Measurements from ENCODE around the gene LSM12.
"Not testable (repeated sequence)": the region's sequence is repeated elsewhere in the genome, so short reads cannot be mapped to it uniquely, and the experiment has no call there.

LSM12 gene

GRCh38 chr17:44105941-44106340 is 39.5 kb upstream of the LSM12 start:
- TF ChIP-seq ZNF274 (IDR thresholded peaks at IDR 0.05; ENCODE audit: low read depth, low read length): no peak

GRCh38 chr17:44105483-44105882 is 39.0 kb upstream of the LSM12 start:
- no peak overlapping the region for H3K4me3 ChIP-seq (ENCODE audit: low read length)
- no peak for TF ChIP-seq ZNF274 (IDR thresholded peaks at IDR 0.05; ENCODE audit: low read depth, low read length)

More at GRCh38 chr17:44105941-44106340, 39.5 kb upstream of the LSM12 start:
- no peak overlapping the region for H3K4me3 ChIP-seq (ENCODE audit: low read length)

DNA sequence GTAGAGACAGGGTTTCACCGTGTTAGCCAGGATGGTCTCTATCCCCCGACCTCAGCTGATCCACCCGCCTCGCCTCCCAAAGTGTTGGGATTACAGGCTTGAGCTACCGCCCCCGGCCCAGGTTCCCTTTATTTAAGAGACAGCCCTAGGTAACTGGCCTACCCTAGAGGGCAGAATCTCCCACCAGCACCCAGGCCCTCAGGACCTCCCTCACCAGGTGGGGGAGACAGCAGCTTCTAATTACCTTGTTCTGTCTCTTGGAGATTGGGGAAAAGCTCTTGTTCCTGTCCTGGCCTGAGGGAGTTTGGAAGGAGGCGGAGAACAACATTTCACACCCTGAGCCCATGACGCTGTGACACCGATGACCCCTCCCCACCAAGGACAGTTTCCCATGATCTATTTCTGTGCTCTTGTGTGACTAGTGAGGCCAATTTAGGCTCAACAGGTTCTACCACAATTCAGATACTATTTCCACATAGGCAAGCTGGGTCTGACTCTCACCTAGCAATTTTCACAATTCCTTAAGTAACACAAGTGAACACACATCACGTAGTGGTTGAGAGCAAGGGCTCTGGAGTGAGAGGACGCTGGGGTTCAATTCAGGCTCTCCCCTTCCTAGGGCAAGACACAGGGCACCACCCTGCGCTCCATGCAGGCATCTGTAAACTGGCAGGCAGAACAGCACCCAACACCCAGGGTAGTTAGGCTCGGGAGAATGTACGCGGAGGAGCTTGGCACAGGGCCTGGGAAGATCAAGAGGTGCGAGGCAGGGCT is 36.6 kb upstream of the LSM12 start:
- no peak for TF ChIP-seq ZNF274 (IDR thresholded peaks at IDR 0.05; ENCODE audit: low read depth, low read length)

DNA sequence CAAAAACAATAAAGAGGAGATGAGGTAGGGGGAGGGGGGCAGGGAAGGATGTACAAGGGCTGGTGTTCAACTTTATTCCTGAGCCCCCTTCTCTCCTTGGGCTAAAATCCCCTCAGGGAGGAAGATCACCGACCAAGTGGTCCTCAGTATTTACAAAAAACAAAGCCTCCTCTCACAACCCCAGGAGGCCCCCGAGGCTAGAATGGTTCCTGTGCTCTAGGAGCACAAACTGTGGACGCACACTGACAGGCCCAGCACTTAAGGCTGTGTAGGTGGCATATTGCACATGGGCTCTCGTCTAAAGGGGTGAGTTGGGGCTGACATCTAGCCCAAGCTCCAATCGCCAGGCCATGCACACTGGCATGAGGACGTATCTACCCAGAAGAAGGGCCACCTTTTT is 35.4 kb upstream of the LSM12 start:
- H3K4me3 ChIP-seq (ENCODE audit: low read length): not testable (repeated sequence)

More for the DNA sequence above, 36.6 kb upstream of the LSM12 start:
- no peak overlapping the region for H3K4me3 ChIP-seq (ENCODE audit: low read length)

DNA sequence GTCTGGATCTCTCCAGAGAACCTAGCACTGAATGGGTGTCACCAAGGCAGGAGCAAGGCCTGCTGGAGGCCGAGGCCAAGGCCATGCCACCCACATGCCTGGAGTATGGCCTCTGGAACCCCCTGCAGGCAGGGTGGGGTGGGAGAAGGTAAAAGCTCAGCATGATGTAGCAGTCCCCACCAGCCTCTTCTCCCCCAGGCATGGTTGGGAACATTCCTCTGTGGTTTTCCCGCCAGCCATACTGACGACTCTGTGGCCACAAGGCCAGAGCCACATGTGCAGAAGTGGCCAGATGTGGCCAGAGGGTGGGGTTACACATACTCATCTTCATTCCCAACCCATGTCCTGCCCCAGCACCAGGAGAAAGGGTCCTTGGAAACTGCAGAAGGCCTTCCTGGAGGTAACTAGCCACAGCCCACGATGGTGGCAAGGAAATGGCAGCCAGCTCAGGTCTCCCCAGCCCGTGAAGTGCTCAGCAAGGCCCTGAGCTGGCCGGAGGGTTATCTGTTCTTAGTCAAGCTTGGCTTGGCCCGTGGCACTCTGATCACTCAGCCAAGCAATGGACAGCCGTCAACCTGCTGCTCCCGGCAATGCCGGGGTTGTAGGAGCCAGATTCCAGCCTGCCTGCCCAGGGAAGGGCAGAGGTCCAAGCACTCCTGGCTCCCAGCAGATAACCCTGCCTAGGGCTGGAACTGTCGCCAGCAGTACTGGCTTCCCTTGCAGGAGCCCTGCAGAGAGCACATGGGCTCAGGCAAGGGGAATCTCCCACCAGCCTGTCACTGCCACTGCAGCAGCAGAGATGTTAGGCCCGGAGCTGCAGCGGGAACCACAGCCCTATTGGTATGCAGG is 30.9 kb upstream of the LSM12 start:
- H3K4me3 ChIP-seq (ENCODE audit: low read length): no peak overlapping the region
- TF ChIP-seq ZNF274 (IDR thresholded peaks at IDR 0.05; ENCODE audit: low read depth, low read length): no peak

GRCh38 chr17:44095647-44096496 is 29.4 kb upstream of the LSM12 start:
- peak overlapping the region; percentile 3; the same call in 1 of the 2 replicates for H3K4me3 ChIP-seq (ENCODE audit: low read length)
- TF ChIP-seq ZNF274 (IDR thresholded peaks at IDR 0.05; ENCODE audit: low read depth, low read length): no peak

GRCh38 chr17:44095388-44095646 is 28.8 kb upstream of the LSM12 start:
- H3K4me3 ChIP-seq (ENCODE audit: low read length): no peak overlapping the region; the same call in 1 of the 2 replicates
- TF ChIP-seq ZNF274 (IDR thresholded peaks at IDR 0.05; ENCODE audit: low read depth, low read length): no peak

GRCh38 chr17:44094701-44095387 is 28.4 kb upstream of the LSM12 start:
- TF ChIP-seq ZNF274 (IDR thresholded peaks at IDR 0.05; ENCODE audit: low read depth, low read length): no peak
- no peak overlapping the region for H3K4me3 ChIP-seq (ENCODE audit: low read length)

GRCh38 chr17:44093231-44093900 is 26.9 kb upstream of the LSM12 start:
- TF ChIP-seq ZNF274 (IDR thresholded peaks at IDR 0.05; ENCODE audit: low read depth, low read length): no peak
- no peak overlapping the region for H3K4me3 ChIP-seq (ENCODE audit: low read length)

- no peak for TF ChIP-seq ZNF274 (IDR thresholded peaks at IDR 0.05; ENCODE audit: low read depth, low read length)
- no peak overlapping the region for H3K4me3 ChIP-seq (ENCODE audit: low read length)
Measured at GRCh38 chr17:44092051-44092450, 25.6 kb upstream of the LSM12 start.

DNA sequence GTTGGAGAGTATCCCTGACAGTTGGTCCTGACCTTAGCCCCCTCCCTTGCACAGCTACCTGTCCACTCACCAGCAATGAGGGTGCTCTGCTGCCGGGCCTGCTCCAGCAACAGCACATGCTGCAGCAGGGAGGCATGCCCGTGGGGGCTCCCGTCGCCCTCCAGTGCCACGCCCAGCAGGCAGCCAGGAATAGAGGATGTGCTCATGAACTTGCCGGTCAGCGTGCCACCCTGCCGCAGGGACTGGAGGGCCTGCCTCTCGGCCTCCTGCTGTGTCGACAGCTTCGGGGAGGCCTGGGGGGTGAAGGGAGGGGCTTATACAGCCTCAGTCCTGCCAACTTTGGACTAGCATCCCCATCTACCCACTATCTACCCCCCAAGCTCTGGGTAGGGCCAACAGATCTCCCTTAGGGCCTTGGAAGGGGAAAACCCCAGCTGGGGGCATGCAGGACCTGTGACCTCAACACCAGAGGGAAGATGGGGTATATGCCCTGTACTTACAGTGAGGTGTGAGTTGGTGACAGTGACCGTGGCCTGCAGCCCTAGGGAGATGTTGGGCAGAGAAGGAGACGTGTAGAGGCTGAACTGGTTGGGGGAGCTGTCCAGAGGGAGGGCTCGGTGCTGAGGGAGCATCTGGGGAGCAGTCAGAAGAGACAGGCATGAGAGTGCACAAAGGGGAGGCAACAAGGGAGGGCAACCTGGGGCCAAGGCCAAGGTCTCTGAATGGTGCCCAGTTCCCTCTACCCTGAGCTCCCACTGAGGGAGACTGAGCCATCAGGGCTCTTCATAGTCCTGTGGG is 24.9 kb upstream of the LSM12 start:
- no peak for TF ChIP-seq ZNF274 (IDR thresholded peaks at IDR 0.05; ENCODE audit: low read depth, low read length)
- no peak overlapping the region for H3K4me3 ChIP-seq (ENCODE audit: low read length)

- no peak overlapping the region for H3K4me3 ChIP-seq (ENCODE audit: low read length)
- no peak for TF ChIP-seq ZNF274 (IDR thresholded peaks at IDR 0.05; ENCODE audit: low read depth, low read length)
Measured at GRCh38 chr17:44088254-44088653, 21.8 kb upstream of the LSM12 start.

DNA sequence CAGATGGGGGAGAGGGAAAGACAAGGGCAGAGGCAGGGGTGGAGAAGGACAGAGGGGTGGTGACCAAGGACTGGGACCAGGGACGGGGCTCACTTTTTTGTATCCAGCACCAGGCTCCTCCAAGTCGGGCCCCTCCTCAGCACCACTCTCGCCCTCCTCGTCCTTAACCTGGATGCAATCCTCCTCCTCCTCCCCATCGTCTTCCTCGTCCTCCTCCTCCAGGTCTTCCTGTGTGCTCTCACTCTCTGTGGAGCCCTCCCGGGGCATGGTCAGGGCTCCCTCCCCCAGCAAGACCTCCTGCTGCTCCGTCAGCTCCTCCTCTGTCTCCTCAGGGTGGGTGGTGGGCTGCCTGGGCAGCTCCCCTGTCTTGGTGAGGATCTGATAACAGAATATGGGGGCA is 20.8 kb upstream of the LSM12 start:
- no peak for TF ChIP-seq ZNF274 (IDR thresholded peaks at IDR 0.05; ENCODE audit: low read depth, low read length)
- no peak overlapping the region for H3K4me3 ChIP-seq (ENCODE audit: low read length)
